Measurements from ENCODE around the gene EVX2. TPM values are rescaled to one million over a fixed set of nuclear protein-coding genes. Genes with fewer than 3 reads are reported as not detected.

Gene EVX2
- total RNA-seq, 1 donor from 2014 or later, result not detected

GRCh38 chr2:176080540-176081375 is 3.0 kb downstream of the EVX2 start:
- TF ChIP-seq CTCF (IDR thresholded peaks at IDR 0.05; ENCODE audit: unreplicated experiment), result no peak
- Mint-ChIP-seq H3K36me3 (ENCODE audit: insufficient read depth) (no peaks in the 10 kb centered on the region), H3K4me1 (ENCODE audit: low read depth) (peaks cover 5% of the 10 kb centered on the region), H3K27ac (peak overlapping the region; percentile 37), H3K4me3 (ENCODE audit: low read depth) (peak overlapping the region; percentile 29), H3K9me3 (ENCODE audit: low read depth) (no peaks in the 10 kb centered on the region), H3K27me3 (peaks cover 89% of the 10 kb centered on the region)
- DNase-seq (ENCODE audit: low spot score, unreplicated experiment), result no peak

GRCh38 chr2:176079831-176080539 is 3.8 kb downstream of the EVX2 start:
- Mint-ChIP-seq H3K4me3 (ENCODE audit: low read depth) (no peak overlapping the region), H3K36me3 (ENCODE audit: insufficient read depth) (no peaks in the 10 kb centered on the region), H3K4me1 (ENCODE audit: low read depth) (peaks cover 5% of the 10 kb centered on the region), H3K27me3 (peaks cover 89% of the 10 kb centered on the region), H3K9me3 (ENCODE audit: low read depth) (no peaks in the 10 kb centered on the region), H3K27ac (no peak overlapping the region)
- peak; percentile 96 for TF ChIP-seq CTCF (IDR thresholded peaks at IDR 0.05; ENCODE audit: unreplicated experiment)
- peak; percentile 66 for DNase-seq (ENCODE audit: low spot score, unreplicated experiment)

- Mint-ChIP-seq H3K9me3 (ENCODE audit: low read depth) (no peaks in the 10 kb centered on the region), H3K27me3 (peaks cover 89% of the 10 kb centered on the region), H3K4me3 (ENCODE audit: low read depth) (peak overlapping the region; percentile 55), H3K4me1 (ENCODE audit: low read depth) (peaks cover 5% of the 10 kb centered on the region), H3K36me3 (ENCODE audit: insufficient read depth) (no peaks in the 10 kb centered on the region), H3K27ac (peak overlapping the region; percentile 42)
- no peak for DNase-seq (ENCODE audit: low spot score, unreplicated experiment)
- TF ChIP-seq CTCF (IDR thresholded peaks at IDR 0.05; ENCODE audit: unreplicated experiment), result no peak
These were observed 4.4 kb downstream of the EVX2 start for GRCh38 chr2:176079285-176079830.

GRCh38 chr2:176078541-176079284 is 5.0 kb downstream of the EVX2 start:
- no peak overlapping the region for H3K4me3 Mint-ChIP-seq (ENCODE audit: low read depth)
- H3K27ac Mint-ChIP-seq, result no peak overlapping the region
- H3K4me1 Mint-ChIP-seq (ENCODE audit: low read depth), result peaks cover 5% of the 10 kb centered on the region
- DNase-seq (ENCODE audit: low spot score, unreplicated experiment), result no peak
- peaks cover 89% of the 10 kb centered on the region for H3K27me3 Mint-ChIP-seq
- no peaks in the 10 kb centered on the region for H3K36me3 Mint-ChIP-seq (ENCODE audit: insufficient read depth)
- no peaks in the 10 kb centered on the region for H3K9me3 Mint-ChIP-seq (ENCODE audit: low read depth)
- TF ChIP-seq CTCF (IDR thresholded peaks at IDR 0.05; ENCODE audit: unreplicated experiment), result no peak

- Mint-ChIP-seq H3K4me3 (ENCODE audit: low read depth) (no peak overlapping the region), H3K9me3 (ENCODE audit: low read depth) (no peaks in the 10 kb centered on the region), H3K27ac (no peak overlapping the region), H3K4me1 (ENCODE audit: low read depth) (peaks cover 1% of the 10 kb centered on the region), H3K36me3 (ENCODE audit: insufficient read depth) (no peaks in the 10 kb centered on the region), H3K27me3 (peaks cover 90% of the 10 kb centered on the region)
- DNase-seq (ENCODE audit: low spot score, unreplicated experiment), result no peak
- no peak for TF ChIP-seq CTCF (IDR thresholded peaks at IDR 0.05; ENCODE audit: unreplicated experiment)
These were observed 7.0 kb downstream of the EVX2 start for GRCh38 chr2:176076796-176077195.

Measured in progenitor cell of endocrine pancreas (in vitro differentiated cells).